GM12801 (cell line): ENCODE data around the gene CCDC110.

Experiments used
- CTCF ChIP-seq: IDR thresholded peaks from one replicate; pipeline ENCODE4 v1.5.1; 2011; ENCODE audit warnings: control low read depth; ENCODE audit not compliant: insufficient read length; ENCODE audit errors: extremely low read depth

The CCDC110 gene

GRCh38 chr4:185471235-185472102 is at the start of gene CCDC110:
CCDC110 (minus strand) TSS chr4:185471733; CDS start chr4:185471683, 50 bp downstream.
- TF ChIP-seq CTCF: no peak

- no peak for TF ChIP-seq CTCF
These were observed 48.6 kb upstream of the CCDC110 start for GRCh38 chr4:185520119-185520518.

- no peak for TF ChIP-seq CTCF
These were observed 47.0 kb upstream of the CCDC110 start for GRCh38 chr4:185518494-185518893.

GRCh38 chr4:185518069-185518468 is 46.5 kb upstream of the CCDC110 start:
- no peak for TF ChIP-seq CTCF

GRCh38 chr4:185515248-185515647 is 43.7 kb upstream of the CCDC110 start:
- TF ChIP-seq CTCF: no peak

- no peak for TF ChIP-seq CTCF
These were observed 42.7 kb upstream of the CCDC110 start for GRCh38 chr4:185514182-185514697.

GRCh38 chr4:185513489-185514181 is 42.1 kb upstream of the CCDC110 start:
- no peak for TF ChIP-seq CTCF
